ENCODE data around the gene NRBF2.
A peak's percentile ranks its signal among the peaks of the same experiment; 100 is the strongest.

Gene NRBF2

GRCh38 chr10:63164166-63164623 is 31.1 kb downstream of the NRBF2 start:
- no peak for DNase-seq (ENCODE audit: extremely low read depth, insufficient read length)
- peaks cover 2% of the 10 kb centered on the region for H3K36me3 ChIP-seq (ENCODE audit: control insufficient read depth, insufficient read depth, low read length)
- no peak overlapping the region for H3K4me3 ChIP-seq (replicated peaks; ENCODE audit: low read depth, low read length)
- TF ChIP-seq CTCF (IDR thresholded peaks at IDR 0.05; ENCODE audit: insufficient read depth, low read length, poor library complexity, severe bottlenecking) = no peak
- no peaks in the 10 kb centered on the region for H3K27me3 ChIP-seq (replicated peaks; ENCODE audit: control insufficient read depth, insufficient read depth, low read length)

GRCh38 chr10:63165249-63165648 is 32.1 kb downstream of the NRBF2 start:
- Histone ChIP-seq H3K27me3 (replicated peaks; ENCODE audit: control insufficient read depth, insufficient read depth, low read length) (no peaks in the 10 kb centered on the region), H3K4me3 (replicated peaks; ENCODE audit: low read depth, low read length) (no peak overlapping the region), H3K36me3 (ENCODE audit: control insufficient read depth, insufficient read depth, low read length) (peaks cover 4% of the 10 kb centered on the region)
- no peak for TF ChIP-seq CTCF (IDR thresholded peaks at IDR 0.05; ENCODE audit: insufficient read depth, low read length, poor library complexity, severe bottlenecking)
- DNase-seq (ENCODE audit: extremely low read depth, insufficient read length) = no peak

GRCh38 chr10:63166742-63167258 is 33.7 kb downstream of the NRBF2 start:
- peaks cover 4% of the 10 kb centered on the region for H3K36me3 ChIP-seq (ENCODE audit: control insufficient read depth, insufficient read depth, low read length)

GRCh38 chr10:63168821-63169462 is 35.8 kb downstream of the NRBF2 start:
- DNase-seq (ENCODE audit: extremely low read depth, insufficient read length) = no peak
- Histone ChIP-seq H3K4me3 (replicated peaks; ENCODE audit: low read depth, low read length) (no peak overlapping the region), H3K27me3 (replicated peaks; ENCODE audit: control insufficient read depth, insufficient read depth, low read length) (no peaks in the 10 kb centered on the region), H3K36me3 (ENCODE audit: control insufficient read depth, insufficient read depth, low read length) (peaks cover 5% of the 10 kb centered on the region)
- no peak for TF ChIP-seq CTCF (IDR thresholded peaks at IDR 0.05; ENCODE audit: insufficient read depth, low read length, poor library complexity, severe bottlenecking)

More at GRCh38 chr10:63166742-63167258, 33.7 kb downstream of the NRBF2 start:
- TF ChIP-seq CTCF (IDR thresholded peaks at IDR 0.05; ENCODE audit: insufficient read depth, low read length, poor library complexity, severe bottlenecking) = peak; percentile 64
- peak; percentile 24 for DNase-seq (ENCODE audit: extremely low read depth, insufficient read length)
- no peaks in the 10 kb centered on the region for H3K27me3 ChIP-seq (replicated peaks; ENCODE audit: control insufficient read depth, insufficient read depth, low read length)
- no peak overlapping the region for H3K4me3 ChIP-seq (replicated peaks; ENCODE audit: low read depth, low read length)

GRCh38 chr10:63169624-63170023 is 36.5 kb downstream of the NRBF2 start:
- peaks cover 4% of the 10 kb centered on the region; the same call in 1 of the 2 replicates for H3K36me3 ChIP-seq (ENCODE audit: control insufficient read depth, insufficient read depth, low read length)

More at GRCh38 chr10:63169624-63170023, 36.5 kb downstream of the NRBF2 start:
- Histone ChIP-seq H3K27me3 (replicated peaks; ENCODE audit: control insufficient read depth, insufficient read depth, low read length) (no peaks in the 10 kb centered on the region), H3K4me3 (replicated peaks; ENCODE audit: low read depth, low read length) (no peak overlapping the region)
- TF ChIP-seq CTCF (IDR thresholded peaks at IDR 0.05; ENCODE audit: insufficient read depth, low read length, poor library complexity, severe bottlenecking) = no peak
- DNase-seq (ENCODE audit: extremely low read depth, insufficient read length) = no peak

Measured in GM06990 (cell line).